Stimulated activated naive CD8-positive, alpha-beta T cell treated with anti-CD3 and anti-CD28 coated beads, Interleukin-15, amount 100 ng/mL, for 72 hours (primary cell): ENCODE data around the gene SSPN.
A peak's percentile ranks its signal among the peaks of the same experiment; 100 is the strongest.

Source experiments
- ATAC-seq: fragments of 150-1000 bp; cut with Tn5 transposase; 2 replicates; pipeline ENCODE4 v1.10.0; 2021; ENCODE audit warnings: mild to moderate bottlenecking, moderate library complexity
- DNase-seq, 2 donors: peaks; one replicate each; pipeline ENCODE4 v3.0.0; 2021 to 2022
- H3K27ac Mint-ChIP-seq, 2 donors: one replicate each; pipeline ENCODE4 v1.8.0; 2022; ENCODE audit warnings: mild to moderate bottlenecking in 2 of 2, mixed read lengths in 2 of 2, moderate library complexity in 2 of 2
- H3K27me3 Mint-ChIP-seq: one replicate; pipeline ENCODE4 v1.8.0; 2022; ENCODE audit warnings: mixed read lengths
- H3K4me1 Mint-ChIP-seq: one replicate; pipeline ENCODE4 v1.8.0; 2022; ENCODE audit warnings: mild to moderate bottlenecking, mixed read lengths
- H3K4me3 Mint-ChIP-seq, 2 donors: one replicate each; pipeline ENCODE4 v1.8.0; 2022; ENCODE audit warnings: mild to moderate bottlenecking in 2 of 2, mixed read lengths in 2 of 2, moderate library complexity in 1 of 2
- H3K9me3 Mint-ChIP-seq, 2 donors: one replicate each; pipeline ENCODE4 v1.8.0; 2022; ENCODE audit warnings: mixed read lengths in 2 of 2

Gene SSPN

DNA sequence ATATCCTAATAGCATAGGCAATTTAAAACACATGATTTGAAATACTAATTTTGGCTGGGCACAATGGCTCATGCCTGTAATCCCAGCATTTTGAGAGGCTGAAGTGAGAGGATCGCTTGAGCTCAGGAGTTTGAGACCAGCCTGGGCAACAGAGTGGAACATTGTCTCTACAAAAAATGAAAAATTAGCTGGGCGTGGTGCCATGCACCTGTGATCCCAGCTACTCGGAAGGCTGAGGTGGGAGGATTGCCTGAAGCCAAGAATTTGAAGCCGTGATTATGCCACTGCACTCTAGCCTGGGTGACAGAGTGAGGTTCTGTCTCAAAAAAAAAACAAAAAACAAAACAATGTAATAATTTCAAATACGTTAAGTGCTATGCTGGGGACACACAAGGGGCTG, 83.3 kb downstream of the SSPN start:
- Mint-ChIP-seq H3K4me3 (no peak overlapping the region), H3K9me3 (no peaks in the 10 kb centered on the region), H3K27me3 (peaks cover 9% of the 10 kb centered on the region), H3K4me1 (peaks cover 16% of the 10 kb centered on the region), H3K27ac (no peak overlapping the region)
- DNase-seq (no peak), ATAC-seq (no peak)

DNA sequence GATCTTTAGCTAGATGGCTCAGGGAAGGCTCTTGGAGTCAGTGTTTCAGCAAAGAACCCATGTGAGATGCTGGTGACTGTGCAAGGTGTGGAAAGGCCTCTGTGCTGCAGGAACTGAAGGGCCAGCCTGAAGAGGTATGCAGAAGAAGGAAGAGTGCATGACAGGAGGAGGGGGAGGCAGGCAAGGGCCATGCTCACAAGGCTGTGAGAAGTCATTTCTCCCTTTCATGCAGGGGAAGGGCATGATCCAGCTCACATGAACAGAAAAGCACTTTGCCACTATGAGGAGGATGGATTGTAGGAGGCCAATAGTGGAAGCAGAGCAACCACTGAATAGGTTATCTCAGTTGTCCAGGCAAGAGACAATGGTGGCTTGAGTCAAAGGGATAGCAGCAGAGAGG, 83.7 kb downstream of the SSPN start:
- no peak for DNase-seq
- Mint-ChIP-seq H3K27me3 (peaks cover 9% of the 10 kb centered on the region), H3K27ac (no peak overlapping the region), H3K9me3 (no peaks in the 10 kb centered on the region), H3K4me1 (peaks cover 12% of the 10 kb centered on the region), H3K4me3 (no peak overlapping the region)
- ATAC-seq = no peak

DNA sequence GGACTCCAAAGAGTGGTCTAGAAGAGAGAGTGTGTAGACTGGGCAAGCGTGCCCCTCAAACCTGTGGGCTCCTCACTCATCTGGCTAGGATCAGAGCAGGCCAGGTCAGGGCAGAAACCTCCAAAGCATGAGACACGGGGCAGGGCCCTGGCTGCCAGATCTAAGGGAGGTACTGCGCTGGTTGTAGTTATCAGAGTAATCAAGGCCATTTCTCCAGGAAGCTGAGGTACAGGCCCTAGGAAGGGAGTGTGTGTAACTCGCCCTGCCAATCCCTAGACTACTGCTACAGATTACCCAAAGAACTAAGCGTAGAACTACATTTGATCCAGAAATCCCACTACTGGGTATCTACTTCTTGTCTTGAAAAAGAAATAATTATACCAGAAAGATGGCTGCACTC, 84.5 kb downstream of the SSPN start:
- no peak for DNase-seq
- no peak for ATAC-seq
- Mint-ChIP-seq H3K27ac (no peak overlapping the region), H3K9me3 (no peaks in the 10 kb centered on the region), H3K4me3 (no peak overlapping the region), H3K4me1 (peaks cover 4% of the 10 kb centered on the region), H3K27me3 (peaks cover 9% of the 10 kb centered on the region)

DNA sequence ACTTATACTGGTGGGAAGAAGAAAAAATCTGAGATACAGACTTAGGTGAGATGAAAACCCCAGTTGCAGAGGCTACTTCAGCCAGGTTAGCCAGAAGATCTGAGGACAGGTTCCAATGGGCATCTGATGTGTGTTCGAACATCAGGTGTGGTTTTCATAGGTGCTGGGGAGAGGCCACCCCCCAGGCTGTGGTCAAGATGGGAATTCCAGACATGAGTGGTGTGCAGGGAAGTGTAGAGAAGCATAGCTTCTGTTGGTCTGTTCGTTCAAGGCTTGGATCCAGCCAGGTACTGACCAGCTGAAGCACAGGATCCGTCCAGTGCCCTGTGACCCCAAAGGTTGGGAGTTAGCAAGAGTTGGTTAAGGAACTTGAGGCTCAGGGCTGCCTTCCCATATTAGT, 85.5 kb downstream of the SSPN start:
- peak overlapping the region in 1 of 2 donors; percentile 66 for H3K27ac Mint-ChIP-seq

DNA sequence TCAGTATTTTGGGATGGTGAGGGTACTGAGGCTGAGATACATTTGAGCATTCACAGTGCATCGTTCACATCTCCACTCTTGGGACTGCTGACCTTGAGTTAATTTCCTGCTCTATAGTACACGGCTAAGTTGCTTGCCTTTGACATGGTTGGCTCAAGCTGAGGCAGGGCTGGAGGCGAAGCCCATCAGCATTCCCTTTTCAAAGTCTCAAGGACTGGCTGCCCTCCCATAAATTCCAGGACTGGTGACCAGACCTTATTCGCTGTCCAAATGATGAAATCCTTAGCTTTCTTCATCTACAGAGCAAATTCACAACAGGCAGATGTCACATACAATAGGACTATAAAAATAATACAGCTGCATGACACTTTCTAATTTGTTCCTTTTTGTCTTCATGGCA, 85.9 kb downstream of the SSPN start:
- DNase-seq (no peak), ATAC-seq (no peak)
- Mint-ChIP-seq H3K4me1 (no peaks in the 10 kb centered on the region), H3K4me3 (no peak overlapping the region), H3K27me3 (peaks cover 9% of the 10 kb centered on the region), H3K27ac (no peak overlapping the region), H3K9me3 (no peaks in the 10 kb centered on the region)

More for the DNA sequence above, 85.5 kb downstream of the SSPN start:
- DNase-seq = no peak
- ATAC-seq = no peak
- no peaks in the 10 kb centered on the region for H3K9me3 Mint-ChIP-seq
- peaks cover 9% of the 10 kb centered on the region for H3K27me3 Mint-ChIP-seq
- H3K4me3 Mint-ChIP-seq = no peak overlapping the region
- no peaks in the 10 kb centered on the region for H3K4me1 Mint-ChIP-seq

DNA sequence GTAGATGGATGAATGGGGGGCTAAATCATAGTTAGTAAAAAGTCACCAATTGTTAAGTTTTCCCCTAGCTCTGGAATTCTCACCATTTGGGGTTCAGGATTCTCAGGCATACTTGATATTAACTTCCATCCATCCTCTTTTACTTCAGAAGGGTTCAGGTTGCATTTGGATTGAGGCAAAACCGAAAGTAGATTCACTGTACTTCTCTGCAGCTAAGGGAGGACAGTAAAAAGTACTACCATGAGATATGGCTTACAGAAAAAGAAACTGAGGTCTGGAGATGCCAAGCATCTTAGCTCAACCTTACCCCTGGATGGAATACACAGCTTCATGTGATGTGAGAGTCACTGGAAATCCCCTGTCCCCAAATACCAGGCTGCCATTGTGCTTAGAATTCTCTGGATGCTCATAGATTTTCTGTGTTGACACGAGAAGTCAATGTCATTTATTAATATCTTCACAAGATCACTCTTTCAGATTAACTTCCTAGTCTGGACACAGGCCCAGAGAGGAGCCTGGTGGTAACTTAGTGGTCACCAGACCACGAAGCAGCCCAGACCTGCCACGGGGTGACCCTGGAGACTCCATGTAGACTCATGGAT, 87.1 kb downstream of the SSPN start:
- Mint-ChIP-seq H3K4me1 (peaks cover 6% of the 10 kb centered on the region), H3K9me3 (peaks cover 0 to 7% of the 10 kb centered on the region in 2 donors)

DNA sequence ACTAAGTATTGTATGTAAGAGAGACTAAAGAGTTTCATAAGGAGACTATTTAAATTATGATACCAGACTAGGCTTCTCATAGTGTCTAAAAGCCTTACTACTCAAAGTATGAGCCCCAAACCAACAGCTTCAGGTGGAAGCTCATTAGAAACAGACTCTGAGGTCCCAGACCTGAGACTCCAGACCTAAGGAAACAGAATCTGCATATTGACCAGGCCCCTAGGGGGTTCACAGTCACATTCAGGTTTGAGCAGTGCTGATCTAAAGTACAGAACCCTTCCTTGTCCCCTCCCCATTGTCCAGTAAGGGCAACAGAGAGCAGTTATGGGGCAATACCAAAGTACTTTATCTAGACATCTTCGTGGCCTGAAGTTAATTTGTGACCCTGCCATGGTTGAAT, 87.7 kb downstream of the SSPN start:
- Mint-ChIP-seq H3K4me3 (no peak overlapping the region), H3K27ac (no peak overlapping the region), H3K4me1 (peaks cover 6% of the 10 kb centered on the region), H3K27me3 (peaks cover 9% of the 10 kb centered on the region), H3K9me3 (peaks cover 0 to 8% of the 10 kb centered on the region in 2 donors)
- ATAC-seq (no peak), DNase-seq (no peak)

More for the DNA sequence above, 87.1 kb downstream of the SSPN start:
- peak overlapping the region in 1 of 2 donors; percentile 28 for H3K27ac Mint-ChIP-seq
- no peak for ATAC-seq
- no peak for DNase-seq
- H3K27me3 Mint-ChIP-seq = peaks cover 9% of the 10 kb centered on the region
- no peak overlapping the region for H3K4me3 Mint-ChIP-seq

DNA sequence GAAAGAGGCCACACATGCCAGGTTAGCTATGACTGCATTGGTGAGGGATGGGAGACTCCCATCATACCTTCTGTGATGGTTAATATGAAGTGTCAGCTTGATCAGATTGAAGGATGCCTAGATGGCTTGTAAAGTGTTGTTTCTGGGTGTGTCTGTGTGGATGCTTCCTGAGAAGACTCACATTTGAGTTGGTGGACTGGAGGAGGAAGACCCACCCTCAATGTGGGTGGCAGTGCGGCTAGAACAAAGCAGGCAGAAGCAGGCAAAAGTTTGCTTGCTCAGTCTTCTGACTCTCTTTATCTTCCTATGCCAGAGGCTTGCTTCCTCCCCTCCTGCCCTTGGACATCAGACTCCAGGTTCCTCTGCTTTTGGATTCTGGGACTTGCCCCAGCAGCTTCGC, 88.2 kb downstream of the SSPN start:
- peaks cover 0 to 8% of the 10 kb centered on the region in 2 donors for H3K9me3 Mint-ChIP-seq
- ATAC-seq (peak; percentile 24), DNase-seq (no peak)
- H3K27me3 Mint-ChIP-seq = peaks cover 9% of the 10 kb centered on the region
- no peak overlapping the region for H3K27ac Mint-ChIP-seq
- H3K4me3 Mint-ChIP-seq = no peak overlapping the region
- H3K4me1 Mint-ChIP-seq = peaks cover 6% of the 10 kb centered on the region

DNA sequence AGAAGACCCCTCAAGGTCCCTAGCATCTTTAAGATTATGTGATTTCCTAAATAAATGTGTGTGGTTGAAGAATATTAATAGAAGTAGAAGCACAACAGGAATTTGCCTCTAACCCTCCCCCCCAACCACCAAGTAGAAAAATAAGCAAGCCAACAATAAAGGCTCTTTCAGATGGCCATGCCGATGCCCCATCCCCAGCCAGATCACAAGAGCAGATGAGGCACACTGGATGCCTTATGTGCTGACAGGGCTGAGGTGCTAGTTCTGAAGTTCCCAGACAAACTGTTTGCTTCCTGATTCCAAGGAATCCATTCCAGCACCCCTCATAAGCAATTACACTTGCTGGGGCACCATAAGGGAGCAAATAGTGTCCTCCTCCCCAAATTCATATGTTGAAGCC, 90.0 kb downstream of the SSPN start:
- Mint-ChIP-seq H3K27me3 (no peaks in the 10 kb centered on the region), H3K4me3 (no peak overlapping the region)
- ATAC-seq = no peak

DNA sequence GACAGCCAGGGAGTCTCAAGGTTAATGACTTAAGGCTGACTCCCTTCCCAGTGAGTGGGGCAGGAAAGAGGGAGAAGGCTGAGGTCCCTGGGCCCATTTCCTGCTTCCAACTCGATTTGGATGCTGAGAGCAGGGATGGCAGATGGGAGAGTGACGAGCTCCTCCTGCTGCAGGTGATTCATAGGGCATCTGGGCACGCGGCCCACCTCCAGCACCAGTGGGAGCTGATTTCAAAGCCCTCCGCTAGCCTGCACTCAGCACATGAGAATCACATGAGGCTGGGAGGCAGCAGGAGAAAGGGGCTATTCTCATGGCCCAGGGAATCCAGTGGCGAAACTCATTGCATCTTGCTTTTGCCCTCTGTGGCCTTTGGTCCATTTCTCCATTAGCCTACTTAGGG, 90.8 kb downstream of the SSPN start:
- ATAC-seq (no peak), DNase-seq (no peak)
- H3K4me3 Mint-ChIP-seq = no peak overlapping the region
- peaks cover 0 to 8% of the 10 kb centered on the region in 2 donors for H3K9me3 Mint-ChIP-seq
- no peaks in the 10 kb centered on the region for H3K27me3 Mint-ChIP-seq
- no peak overlapping the region for H3K27ac Mint-ChIP-seq
- peaks cover 13% of the 10 kb centered on the region for H3K4me1 Mint-ChIP-seq

More for the DNA sequence above, 90.0 kb downstream of the SSPN start:
- peaks cover 6% of the 10 kb centered on the region for H3K4me1 Mint-ChIP-seq
- DNase-seq = no peak
- no peak overlapping the region for H3K27ac Mint-ChIP-seq
- H3K9me3 Mint-ChIP-seq = peaks cover 0 to 8% of the 10 kb centered on the region in 2 donors

DNA sequence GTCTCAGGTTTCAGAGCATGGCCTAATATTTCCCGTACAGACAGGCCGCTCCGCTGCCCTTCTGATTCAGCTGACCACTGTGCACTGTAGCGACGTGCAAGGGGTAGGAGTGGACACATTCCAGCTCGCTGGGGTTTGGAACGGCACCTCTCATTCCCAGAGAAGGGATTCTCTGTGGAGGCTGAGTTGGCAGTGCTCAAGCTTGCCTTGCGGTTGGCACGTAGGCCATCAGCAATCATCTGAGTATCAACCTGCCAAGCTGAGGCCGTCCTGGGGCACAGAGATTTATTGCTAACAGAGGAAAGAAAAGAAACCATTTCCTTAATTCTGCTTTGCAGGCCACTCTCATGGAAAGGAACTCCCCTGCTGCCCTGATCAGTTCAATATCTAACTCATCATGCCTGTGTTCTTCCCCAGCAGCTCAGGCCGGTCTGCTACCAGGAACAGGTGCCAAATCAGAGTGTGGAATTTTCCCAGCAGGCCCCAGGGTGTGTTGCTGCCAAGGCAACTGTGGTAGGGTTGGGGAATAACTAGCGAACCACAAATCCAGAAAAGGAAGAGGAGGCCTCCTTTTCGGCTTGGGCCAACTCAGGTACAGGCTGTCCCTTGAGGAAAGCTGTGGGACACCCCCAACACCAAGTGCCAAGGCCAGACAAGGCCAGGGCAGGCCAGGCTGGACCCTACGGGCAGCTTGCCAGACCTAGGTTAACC, 92.5 kb downstream of the SSPN start:
- H3K4me1 Mint-ChIP-seq = peaks cover 14% of the 10 kb centered on the region
- no peaks in the 10 kb centered on the region for H3K27me3 Mint-ChIP-seq
- no peak overlapping the region for H3K27ac Mint-ChIP-seq
- ATAC-seq (peak; percentile 6), DNase-seq (no peak)
- peaks cover 0 to 8% of the 10 kb centered on the region in 2 donors for H3K9me3 Mint-ChIP-seq
- H3K4me3 Mint-ChIP-seq = no peak overlapping the region

DNA sequence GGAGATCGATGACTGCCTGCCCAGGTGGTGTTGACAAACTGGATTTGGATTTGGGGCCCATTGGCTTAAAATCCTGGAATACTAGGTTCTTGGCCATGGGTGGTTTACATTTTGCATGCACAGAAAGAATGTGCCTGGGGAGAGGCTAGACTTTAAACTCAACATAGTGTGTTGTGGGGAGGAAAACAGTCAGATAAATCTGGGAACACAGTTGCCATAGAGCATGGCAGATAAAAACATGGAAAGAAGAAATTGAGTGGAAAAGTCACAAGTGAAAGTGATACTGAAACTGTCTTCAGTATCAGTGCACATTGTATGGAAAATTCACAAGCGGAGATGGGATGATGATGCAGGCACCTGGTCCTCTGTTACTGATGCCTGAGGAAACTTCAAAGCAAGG, 95.2 kb downstream of the SSPN start:
- Mint-ChIP-seq H3K27ac (no peak overlapping the region), H3K27me3 (no peaks in the 10 kb centered on the region), H3K9me3 (peaks cover 0 to 8% of the 10 kb centered on the region in 2 donors), H3K4me3 (no peak overlapping the region), H3K4me1 (peaks cover 14% of the 10 kb centered on the region)
- DNase-seq = no peak
- no peak for ATAC-seq

DNA sequence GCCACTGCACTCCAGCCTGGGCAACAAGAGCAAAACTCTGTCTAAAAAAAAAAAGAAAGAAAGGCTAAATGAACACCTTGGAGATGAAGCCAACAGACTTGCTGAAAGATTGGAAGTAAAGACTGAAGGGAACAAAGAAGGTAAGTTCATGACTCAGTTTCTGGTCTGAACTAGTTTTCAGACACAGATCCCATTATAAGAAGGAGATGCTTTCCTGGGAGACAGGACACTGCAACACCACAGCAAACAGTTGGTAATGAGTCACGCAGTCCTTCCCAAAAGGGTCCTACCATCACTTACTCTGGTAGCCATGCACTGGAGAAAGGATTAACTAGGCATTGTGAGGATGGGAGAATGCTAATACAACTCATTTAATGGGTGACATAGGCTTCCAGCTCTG, 97.2 kb downstream of the SSPN start:
- peak overlapping the region in 1 of 2 donors; percentile 13 for H3K27ac Mint-ChIP-seq
- peaks cover 14% of the 10 kb centered on the region for H3K4me1 Mint-ChIP-seq
- ATAC-seq (no peak), DNase-seq (no peak)
- H3K9me3 Mint-ChIP-seq = peaks cover 0 to 5% of the 10 kb centered on the region in 2 donors
- H3K27me3 Mint-ChIP-seq = no peaks in the 10 kb centered on the region
- no peak overlapping the region for H3K4me3 Mint-ChIP-seq

DNA sequence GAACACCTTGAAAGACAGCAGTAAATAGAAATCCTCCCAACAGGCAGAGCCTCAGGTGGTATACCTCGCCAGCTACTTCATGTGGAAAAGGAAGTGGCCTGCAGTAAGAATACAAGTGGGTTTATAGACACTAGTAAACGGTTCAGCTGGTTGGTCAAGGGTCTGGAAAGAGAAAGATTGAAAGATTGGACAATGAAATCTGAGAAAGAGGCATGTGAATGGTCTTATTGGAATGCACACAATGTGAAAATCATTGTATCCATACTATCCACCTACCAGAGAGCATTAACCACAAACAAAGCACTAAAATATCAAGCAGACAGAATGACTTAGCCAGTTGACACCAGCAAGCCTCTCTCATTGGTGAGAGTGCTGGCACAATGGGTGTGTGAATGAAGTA, 98.2 kb downstream of the SSPN start:
- DNase-seq = no peak
- no peak overlapping the region for H3K4me3 Mint-ChIP-seq
- H3K27me3 Mint-ChIP-seq = no peaks in the 10 kb centered on the region
- no peak for ATAC-seq
- peaks cover 0 to 5% of the 10 kb centered on the region in 2 donors for H3K9me3 Mint-ChIP-seq
- H3K27ac Mint-ChIP-seq = no peak overlapping the region
- H3K4me1 Mint-ChIP-seq = peaks cover 24% of the 10 kb centered on the region

DNA sequence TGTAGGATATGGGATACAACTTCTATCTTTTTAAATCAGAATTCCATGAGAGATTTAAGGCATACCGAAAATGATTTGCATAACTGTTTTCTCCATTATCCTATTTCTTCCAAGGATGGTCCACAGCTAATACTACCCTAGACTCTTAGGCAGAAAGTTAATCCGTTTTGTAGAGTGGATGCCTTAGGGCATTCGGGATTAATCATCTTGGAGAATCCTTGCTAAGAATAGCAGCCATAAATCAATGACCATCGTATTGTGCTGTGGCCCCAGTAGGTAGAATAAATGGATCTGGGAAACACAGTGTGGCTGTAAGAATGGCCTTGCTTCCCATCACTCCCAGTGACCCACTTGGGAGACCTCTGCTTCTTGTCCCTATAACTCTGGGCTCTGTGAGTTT, 99.6 kb downstream of the SSPN start:
- Mint-ChIP-seq H3K27ac (no peak overlapping the region), H3K9me3 (peaks cover 0 to 5% of the 10 kb centered on the region in 2 donors), H3K4me1 (peaks cover 37% of the 10 kb centered on the region), H3K27me3 (no peaks in the 10 kb centered on the region), H3K4me3 (no peak overlapping the region)
- ATAC-seq = no peak
- DNase-seq = no peak

DNA sequence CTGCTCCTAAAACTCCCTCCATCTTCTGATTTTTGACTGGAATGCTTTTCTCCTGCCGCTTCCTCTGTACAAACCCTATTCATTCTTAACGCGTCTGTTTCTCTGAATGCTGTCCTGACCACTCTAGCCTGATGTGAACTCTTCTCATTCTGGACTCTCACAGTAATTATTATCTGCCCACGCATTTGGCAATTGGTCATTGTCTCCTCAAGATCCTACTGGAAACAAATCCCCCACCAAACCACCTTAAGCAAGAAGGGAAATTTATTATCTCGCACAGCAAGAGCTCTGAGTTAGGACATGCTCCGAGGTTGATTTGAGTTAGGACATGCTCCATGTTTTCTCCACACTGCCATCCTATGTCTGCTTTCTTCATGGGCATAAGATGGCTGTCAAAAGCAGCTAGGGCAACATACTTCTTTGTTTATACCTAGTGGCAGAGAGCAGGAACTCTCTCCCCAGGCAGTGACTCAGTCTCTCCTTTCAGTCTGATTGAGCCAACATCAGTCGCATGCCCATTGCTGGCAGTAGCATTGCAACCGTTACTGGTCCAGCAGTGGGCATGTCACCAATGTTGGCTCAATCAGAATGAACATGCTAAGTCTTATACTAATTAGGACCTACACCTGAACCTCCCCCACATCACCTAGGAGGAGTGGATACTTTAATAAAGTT, 102.2 kb downstream of the SSPN start:
- H3K27ac Mint-ChIP-seq = no peak overlapping the region
- peaks cover 19% of the 10 kb centered on the region for H3K27me3 Mint-ChIP-seq
- H3K4me1 Mint-ChIP-seq = peaks cover 29% of the 10 kb centered on the region
- DNase-seq (peak in 1 of 2 donors; percentile 21), ATAC-seq (no peak)
- peaks cover 0 to 5% of the 10 kb centered on the region in 2 donors for H3K9me3 Mint-ChIP-seq
- no peak overlapping the region for H3K4me3 Mint-ChIP-seq
